Breast epithelium (tissue), 4 donors: ENCODE results near the gene AVPR1B. TPM values are rescaled to one million over a fixed set of nuclear protein-coding genes. Genes with fewer than 3 reads are reported as not detected.

Source experiments
- DNase-seq, 2 donors: peaks; one replicate each; pipeline ENCODE4 v3.0.0-alpha.2; 2019; ENCODE audit warnings: low spot score in 2 of 2
- H3K27ac ChIP-seq, 2 donors: fragments of 200-600 bp; sonication (generic) in 1 of 2; one replicate each; pipeline ENCODE4 v1.5.1; 2016 to 2019; ENCODE audit warnings: mild to moderate bottlenecking in 1 of 2
- H3K27me3 ChIP-seq, 2 donors: fragments of 200-600 bp; sonication (generic) in 1 of 2; one replicate each; pipeline versions ENCODE4 v1.5.1 to v1.6.0; 2017 to 2019; ENCODE audit warnings: control low read depth in 1 of 2, mild to moderate bottlenecking in 1 of 2
- H3K36me3 ChIP-seq: fragments of 200-600 bp; one replicate; pipeline ENCODE4 v1.5.1; 2019
- H3K4me1 ChIP-seq, 2 donors: fragments of 200-600 bp; sonication (generic); one replicate each; pipeline ENCODE4 v1.5.1; 2016 to 2019; ENCODE audit warnings: control low read depth in 1 of 2
- H3K4me3 ChIP-seq, 3 donors: fragments of 200-600 bp; sonication (generic); 1 replicate in 2 of 3; 2 replicates in 1 of 3; pipeline ENCODE4 v1.5.1; 2016 to 2019; ENCODE audit warnings: mild to moderate bottlenecking in 3 of 3, moderate library complexity in 2 of 3
- H3K9me3 ChIP-seq, 2 donors: fragments of 200-600 bp; sonication (generic) in 1 of 2; one replicate each; pipeline ENCODE4 v1.5.1; 2016 to 2019; ENCODE audit warnings: control low read depth in 1 of 2
- CTCF ChIP-seq, 3 donors: fragments of 450-650 bp; IDR thresholded peaks; one replicate each; pipeline ENCODE4 v1.5.1; 2016 to 2017; ENCODE audit warnings: antibody characterized with exemption in 3 of 3, mild to moderate bottlenecking in 3 of 3, moderate library complexity in 3 of 3
- POLR2A ChIP-seq: fragments of 450-650 bp; IDR thresholded peaks from one replicate; pipeline ENCODE4 v1.6.1; 2016; ENCODE audit warnings: antibody characterized with exemption, mild to moderate bottlenecking, moderate library complexity
- POLR2AphosphoS5 ChIP-seq, 3 donors: sonication (generic); formaldehyde crosslinking; IDR thresholded peaks; one replicate each; pipeline ENCODE4 v1.6.1; 2017; ENCODE audit warnings: antibody characterized with exemption in 3 of 3
- intact Hi-C: fragments of 100-400 bp; cut with DNase I; formaldehyde crosslinking; loops from one replicate; pipeline ENCODE4 v1.15.1; 2023; ENCODE audit warnings: low total_unique reads
- total RNA-seq, 3 donors: library from RNA; depleted of rRNA; stranded (reverse); fragments of >200 nt; gene quantifications; one replicate each; pipeline ENCODE4 v1.1.0, GENCODE V29; 2016

Gene AVPR1B
- total RNA-seq, 3 donors from 2014 or later: not detected

- no peaks in the 10 kb centered on the region for H3K27me3 ChIP-seq
- no peaks in the 10 kb centered on the region for H3K9me3 ChIP-seq
- DNase-seq: no peak
- H3K36me3 ChIP-seq: no peaks in the 10 kb centered on the region
- intact Hi-C loops: no loop called here
- no peak overlapping the region for H3K4me3 ChIP-seq
- H3K27ac ChIP-seq: no peak overlapping the region
- TF ChIP-seq CTCF (IDR thresholded peaks at IDR 0.05): no peak
- TF ChIP-seq POLR2A: no peak
- TF ChIP-seq POLR2AphosphoS5 (IDR thresholded peaks at IDR 0.05): no peak
- no peaks in the 10 kb centered on the region for H3K4me1 ChIP-seq
These were observed 13.8 kb upstream of the AVPR1B start for GRCh38 chr1:206131037-206131436.

- intact Hi-C loops: no loop called here
- no peaks in the 10 kb centered on the region for H3K36me3 ChIP-seq
- H3K9me3 ChIP-seq: no peaks in the 10 kb centered on the region
- H3K4me3 ChIP-seq: no peak overlapping the region
- H3K27me3 ChIP-seq: no peaks in the 10 kb centered on the region
- no peak for DNase-seq
- H3K4me1 ChIP-seq: no peaks in the 10 kb centered on the region
- TF ChIP-seq POLR2A (no peak), POLR2AphosphoS5 (IDR thresholded peaks at IDR 0.05) (no peak), CTCF (IDR thresholded peaks at IDR 0.05) (no peak)
- H3K27ac ChIP-seq: no peak overlapping the region
These were observed 11.0 kb upstream of the AVPR1B start for GRCh38 chr1:206128196-206128595.

DNA sequence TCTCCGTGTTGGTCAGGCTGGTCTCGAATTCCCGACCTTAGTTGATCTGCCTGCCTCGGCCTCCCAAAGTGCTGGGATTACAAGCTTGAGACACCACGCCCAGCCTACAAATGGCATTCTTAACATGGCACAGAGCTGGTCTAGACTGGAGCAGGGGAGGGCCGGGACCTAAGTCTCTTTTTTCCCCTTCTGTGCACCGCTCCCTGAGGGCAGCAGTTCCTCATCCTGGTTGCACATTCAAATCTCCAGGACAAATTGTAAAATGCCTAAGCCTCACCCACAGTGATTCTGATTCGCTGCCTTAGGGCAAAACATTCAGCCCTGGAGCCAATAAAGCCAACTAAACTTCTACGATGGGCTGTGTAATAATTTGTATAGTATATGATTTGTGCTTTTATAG lies 10.1 kb upstream of the AVPR1B start:
- no peak overlapping the region for H3K27ac ChIP-seq
- H3K27me3 ChIP-seq: no peaks in the 10 kb centered on the region
- H3K9me3 ChIP-seq: no peaks in the 10 kb centered on the region
- H3K4me1 ChIP-seq: no peaks in the 10 kb centered on the region
- no peak overlapping the region for H3K4me3 ChIP-seq
- DNase-seq: no peak
- intact Hi-C loops: no loop called here
- no peak for TF ChIP-seq POLR2AphosphoS5 (IDR thresholded peaks at IDR 0.05)
- TF ChIP-seq POLR2A: no peak
- H3K36me3 ChIP-seq: no peaks in the 10 kb centered on the region

- Histone ChIP-seq H3K4me3 (no peak overlapping the region), H3K4me1 (no peaks in the 10 kb centered on the region), H3K9me3 (no peaks in the 10 kb centered on the region), H3K27ac (no peak overlapping the region), H3K27me3 (no peaks in the 10 kb centered on the region), H3K36me3 (no peaks in the 10 kb centered on the region)
- intact Hi-C loops: no loop called here
- TF ChIP-seq CTCF (IDR thresholded peaks at IDR 0.05): no peak
- no peak for TF ChIP-seq POLR2A
- TF ChIP-seq POLR2AphosphoS5 (IDR thresholded peaks at IDR 0.05): no peak
- DNase-seq: no peak
These were observed 8.2 kb upstream of the AVPR1B start for GRCh38 chr1:206125346-206125745.

- H3K27me3 ChIP-seq: no peaks in the 10 kb centered on the region
- DNase-seq: no peak
- H3K9me3 ChIP-seq: no peaks in the 10 kb centered on the region
- TF ChIP-seq POLR2AphosphoS5 (IDR thresholded peaks at IDR 0.05): no peak
- TF ChIP-seq CTCF (IDR thresholded peaks at IDR 0.05): no peak
- no peak for TF ChIP-seq POLR2A
- no peak overlapping the region for H3K4me3 ChIP-seq
- no peaks in the 10 kb centered on the region for H3K36me3 ChIP-seq
- peaks cover 2 to 4% of the 10 kb centered on the region in 2 donors for H3K4me1 ChIP-seq
- no peak overlapping the region for H3K27ac ChIP-seq
- intact Hi-C loops: no loop called here
These were observed 5.5 kb upstream of the AVPR1B start for GRCh38 chr1:206122686-206123085.

DNA sequence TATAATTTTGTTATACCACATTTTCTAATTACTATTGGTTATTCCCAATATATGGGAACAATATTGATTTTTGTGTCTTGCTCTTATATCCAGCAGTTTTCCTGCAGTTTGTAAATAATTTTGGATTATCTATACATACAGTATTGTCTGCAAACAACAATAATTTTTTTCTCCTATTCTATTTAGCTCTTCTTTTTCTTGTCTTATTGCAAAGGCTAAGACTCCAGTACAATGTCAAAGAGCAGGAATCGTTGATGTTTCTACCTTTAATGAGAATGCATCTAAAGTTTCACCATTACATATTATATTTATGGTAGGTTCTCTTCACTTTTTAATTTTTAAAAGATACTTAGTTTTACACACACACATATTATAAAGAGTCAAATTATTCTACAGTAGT lies 4.1 kb upstream of the AVPR1B start:
- no peak for TF ChIP-seq CTCF (IDR thresholded peaks at IDR 0.05)
- TF ChIP-seq POLR2A: no peak
- no peak for TF ChIP-seq POLR2AphosphoS5 (IDR thresholded peaks at IDR 0.05)
- H3K27me3 ChIP-seq: no peaks in the 10 kb centered on the region
- intact Hi-C loops: no loop called here
- DNase-seq: no peak
- no peak overlapping the region for H3K4me3 ChIP-seq
- no peaks in the 10 kb centered on the region for H3K9me3 ChIP-seq
- peaks cover 5 to 6% of the 10 kb centered on the region in 2 donors for H3K4me1 ChIP-seq
- no peaks in the 10 kb centered on the region for H3K36me3 ChIP-seq
- no peak overlapping the region for H3K27ac ChIP-seq
